Uterus (tissue), 4 donors: ENCODE results near the gene PPHLN1. TPM values are rescaled to one million over a fixed set of nuclear protein-coding genes. Genes with fewer than 3 reads are reported as not detected.

Experiments
- DNase-seq, 2 donors: peaks; one replicate each; pipeline ENCODE4 v3.0.0-alpha.2; 2019 to 2020
- H3K27ac ChIP-seq, 2 donors: fragments of 200-600 bp; sonication (generic); 1 replicate in 1 of 2; 2 replicates in 1 of 2; pipeline ENCODE4 v1.5.1; 2016 to 2018
- H3K27me3 ChIP-seq, 2 donors: fragments of 200-600 bp; sonication (generic); one replicate each; pipeline ENCODE4 v1.5.1; 2018 to 2019; ENCODE audit warnings: control low read depth in 1 of 2
- H3K36me3 ChIP-seq, 2 donors: fragments of 200-600 bp; sonication (generic); one replicate each; pipeline ENCODE4 v1.5.1; 2019; ENCODE audit warnings: control low read depth in 1 of 2
- H3K4me1 ChIP-seq, 2 donors: fragments of 200-600 bp; sonication (generic); one replicate each; pipeline ENCODE4 v1.5.1; 2018 to 2019; ENCODE audit warnings: control low read depth in 1 of 2
- H3K4me3 ChIP-seq, 2 donors: fragments of 200-600 bp; sonication (generic); 1 replicate in 1 of 2; 2 replicates in 1 of 2; pipeline ENCODE4 v1.5.1; 2018 to 2019; ENCODE audit warnings: mild to moderate bottlenecking in 1 of 2
- H3K9me3 ChIP-seq, 2 donors: fragments of 200-600 bp; sonication (generic); one replicate each; pipeline ENCODE4 v1.5.1; 2019; ENCODE audit warnings: control low read depth in 1 of 2
- CTCF ChIP-seq, 4 experiments: fragments of 200-600 bp in 2 of 4; fragments of 450-650 bp in 2 of 4; sonication (generic) in 2 of 4; IDR thresholded peaks; one replicate each; pipeline ENCODE4 v1.5.1; 2016 to 2019; ENCODE audit warnings: antibody characterized with exemption in 4 of 4, mild to moderate bottlenecking in 2 of 4, moderate library complexity in 1 of 4
- POLR2A ChIP-seq, 2 donors: fragments of 450-650 bp; IDR thresholded peaks; one replicate each; pipeline ENCODE4 v1.6.1; 2016; ENCODE audit warnings: antibody characterized with exemption in 2 of 2, mild to moderate bottlenecking in 1 of 2, moderate library complexity in 1 of 2
- intact Hi-C: fragments of 100-400 bp; cut with DNase I; formaldehyde crosslinking; loops from one replicate; pipeline ENCODE4 v1.15.1; 2023; ENCODE audit warnings: low total_unique reads
- microRNA-seq: library from miRNA; unstranded; fragments of <30 nt; microRNA quantifications from one replicate; pipeline ENCODE4, GENCODE V29; 2016; ENCODE audit warnings: borderline microRNAs expressed, borderline replicate concordance
- small RNA-seq: library from RNA; depleted of rRNA; stranded (forward); fragments of <200 nt; gene quantifications from one replicate; pipeline ENCODE3, GENCODE V24; 2016
- total RNA-seq, 4 donors: library from RNA; depleted of rRNA in 3 of 4; stranded (reverse); fragments of >200 nt in 3 of 4; gene quantifications; one replicate each; pipeline versions ENCODE4 v1.1.0 to v1.2.4, GENCODE V29; 2014 to 2023
- donor health status: DM: yes; HTN: yes; CAD: no.

Gene PPHLN1
- total RNA-seq, 4 donors from 2014 or later = 20.2 to 124 (median 53.3) TPM

- TF ChIP-seq POLR2A (IDR thresholded peaks at IDR 0.05) (no peak), CTCF (IDR thresholded peaks at IDR 0.05) (peak in 2 of 4 experiments; percentile 18 to 28)
- no peaks in the 10 kb centered on the region for H3K27me3 ChIP-seq
- intact Hi-C loops = no loop called here
- H3K4me1 ChIP-seq = no peaks in the 10 kb centered on the region
- H3K4me3 ChIP-seq = peak overlapping the region; percentile 65 to 68
- peak; percentile 49 to 61 for DNase-seq
- no peaks in the 10 kb centered on the region for H3K36me3 ChIP-seq
- peak overlapping the region; percentile 84 to 90 for H3K27ac ChIP-seq
- no peaks in the 10 kb centered on the region for H3K9me3 ChIP-seq
These were observed 157.5 kb downstream of the PPHLN1 start for GRCh38 chr12:42483521-42483790.

- Histone ChIP-seq H3K9me3 (no peaks in the 10 kb centered on the region), H3K27ac (peak overlapping the region; percentile 84 to 90), H3K4me3 (no peak overlapping the region), H3K4me1 (no peaks in the 10 kb centered on the region), H3K36me3 (no peaks in the 10 kb centered on the region), H3K27me3 (no peaks in the 10 kb centered on the region)
- intact Hi-C loops = no loop called here
- TF ChIP-seq POLR2A (IDR thresholded peaks at IDR 0.05) (no peak), CTCF (IDR thresholded peaks at IDR 0.05) (no peak)
- DNase-seq = no peak
These were observed 159.0 kb downstream of the PPHLN1 start for GRCh38 chr12:42484996-42485395.

GRCh38 chr12:42485823-42486222 is 159.9 kb downstream of the PPHLN1 start:
- H3K27me3 ChIP-seq = no peaks in the 10 kb centered on the region
- H3K27ac ChIP-seq = no peak overlapping the region
- no peak for DNase-seq
- no peaks in the 10 kb centered on the region for H3K9me3 ChIP-seq
- H3K4me3 ChIP-seq = no peak overlapping the region
- intact Hi-C loops = no loop called here
- H3K36me3 ChIP-seq = no peaks in the 10 kb centered on the region
- TF ChIP-seq CTCF (IDR thresholded peaks at IDR 0.05) = no peak
- no peak for TF ChIP-seq POLR2A (IDR thresholded peaks at IDR 0.05)
- H3K4me1 ChIP-seq = no peaks in the 10 kb centered on the region

GRCh38 chr12:42486407-42486806 is 160.4 kb downstream of the PPHLN1 start:
- Histone ChIP-seq H3K9me3 (no peaks in the 10 kb centered on the region), H3K4me1 (no peaks in the 10 kb centered on the region), H3K4me3 (no peak overlapping the region), H3K27me3 (no peaks in the 10 kb centered on the region), H3K36me3 (no peaks in the 10 kb centered on the region), H3K27ac (no peak overlapping the region)
- TF ChIP-seq CTCF (IDR thresholded peaks at IDR 0.05) (no peak), POLR2A (IDR thresholded peaks at IDR 0.05) (no peak)
- intact Hi-C loops = no loop called here
- no peak for DNase-seq

GRCh38 chr12:42490261-42490842 is 164.4 kb downstream of the PPHLN1 start:
- Histone ChIP-seq H3K27me3 (no peaks in the 10 kb centered on the region), H3K4me3 (no peak overlapping the region), H3K9me3 (no peaks in the 10 kb centered on the region), H3K4me1 (no peaks in the 10 kb centered on the region), H3K36me3 (no peaks in the 10 kb centered on the region), H3K27ac (no peak overlapping the region)
- no peak for TF ChIP-seq POLR2A (IDR thresholded peaks at IDR 0.05)
- TF ChIP-seq CTCF (IDR thresholded peaks at IDR 0.05) = no peak
- intact Hi-C loops = no loop called here
- no peak for DNase-seq

Small RNA genes within 50 kb of the gene (microRNA-seq; reads per million reads assigned to microRNA genes)
- gene MIR7851 = not detected

Small RNA genes within 50 kb of the gene (small RNA-seq; reads per million reads assigned to genes)
- gene MIR7851 (not detected), gene RF00019 (not detected), gene RF00090 (not detected), gene RNU6-249P (not detected)

Other genes with a start within 250 kb of the PPHLN1 start
- 10 to 100 TPM; 11.3 to 36.2 (median 15.5) TPM for gene GXYLT1, start 181.3 kb upstream of the PPHLN1 start, total RNA-seq
- gene YAF2, start 87.9 kb upstream of the PPHLN1 start, total RNA-seq = 10 to 100 TPM; 10.8 to 69.7 (median 28.5) TPM
- 10 to 100 TPM; 19.8 to 44.1 (median 29.4) TPM for gene ZCRB1, start 73 bp upstream of the PPHLN1 start, total RNA-seq